Kidney glomerular epithelial cell (primary cell): ENCODE data around the gene PARP8.
A peak's percentile ranks its signal among the peaks of the same experiment; 100 is the strongest.
"Not testable (repeated sequence)": the region's sequence is repeated elsewhere in the genome, so short reads cannot be mapped to it uniquely, and the experiment has no call there.

Source experiments
- DNase-seq: peaks from one replicate; lab custom pipeline; 2025; lab: John Stamatoyannopoulos, UW

Gene PARP8

GRCh38 chr5:50727149-50727496 lies 60.7 kb downstream of the PARP8 start:
- DNase-seq = peak; percentile 19

DNA sequence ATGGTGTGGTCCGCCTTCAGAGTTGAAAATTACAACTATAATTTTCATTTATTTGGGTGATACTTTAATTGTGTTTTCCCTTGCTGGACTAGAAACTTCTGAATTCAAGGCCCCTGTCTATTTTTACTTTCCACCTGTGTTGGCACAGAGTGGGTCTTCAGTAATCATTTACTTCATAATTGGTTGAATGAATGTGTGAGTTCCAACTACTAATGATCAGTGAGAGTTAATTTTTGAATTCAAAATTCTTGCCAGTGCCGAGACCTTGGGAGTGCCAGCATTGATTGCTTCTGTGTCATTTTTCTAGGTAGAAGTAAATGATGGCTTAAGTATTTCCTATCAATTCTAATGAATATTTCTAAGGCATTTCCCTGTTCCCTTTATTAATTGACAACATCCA lies 61.4 kb downstream of the PARP8 start:
- DNase-seq = no peak

DNA sequence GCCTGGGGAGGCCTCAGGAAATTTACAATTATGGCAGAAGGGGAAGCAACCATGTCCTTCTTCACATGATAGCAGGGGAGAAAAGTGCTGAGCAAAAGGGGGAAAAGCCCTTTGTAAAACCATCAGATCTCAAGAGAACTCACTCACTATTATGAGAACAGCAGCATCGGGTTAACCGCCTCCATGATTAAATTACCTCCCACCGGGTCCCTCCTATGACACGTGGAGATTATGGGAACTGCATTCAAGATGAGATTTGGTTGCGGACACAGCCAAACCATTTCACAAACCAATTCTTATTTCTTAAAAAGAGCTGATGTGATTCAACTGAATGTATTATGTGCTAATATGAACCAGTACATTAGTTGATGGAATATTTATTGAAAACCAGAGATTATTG lies 63.9 kb downstream of the PARP8 start:
- DNase-seq = no peak

DNA sequence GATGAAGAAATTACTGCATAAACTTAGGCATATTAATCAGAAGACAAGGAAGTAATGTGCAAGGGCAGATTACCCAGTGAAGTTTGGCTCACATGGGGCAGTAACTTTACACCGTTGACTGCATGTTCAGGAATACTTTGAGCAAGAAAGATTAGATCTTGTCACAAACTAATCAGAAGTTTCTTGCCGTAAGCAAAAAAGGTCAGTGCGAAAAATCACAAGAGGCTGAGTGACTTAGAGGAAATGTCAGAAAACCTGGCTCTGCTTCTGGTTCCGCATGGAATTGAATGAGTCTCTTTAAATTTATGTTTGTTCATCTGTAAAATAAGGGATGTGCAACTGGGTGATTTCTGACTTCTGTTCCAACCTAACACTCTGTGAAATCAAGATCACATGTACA lies 64.4 kb downstream of the PARP8 start:
- no peak for DNase-seq

- DNase-seq = no peak
Measured at GRCh38 chr5:50733741-50734140, 67.3 kb downstream of the PARP8 start.

GRCh38 chr5:50738864-50739263 lies 72.4 kb downstream of the PARP8 start:
- DNase-seq = no peak

GRCh38 chr5:50740832-50741231 lies 74.4 kb downstream of the PARP8 start:
- no peak for DNase-seq

- peak; percentile 35 for DNase-seq
Measured at GRCh38 chr5:50744776-50745175, 78.3 kb downstream of the PARP8 start.

GRCh38 chr5:50745221-50745910 lies 78.9 kb downstream of the PARP8 start:
- DNase-seq = no peak

GRCh38 chr5:50749181-50749580 lies 82.7 kb downstream of the PARP8 start:
- no peak for DNase-seq

DNA sequence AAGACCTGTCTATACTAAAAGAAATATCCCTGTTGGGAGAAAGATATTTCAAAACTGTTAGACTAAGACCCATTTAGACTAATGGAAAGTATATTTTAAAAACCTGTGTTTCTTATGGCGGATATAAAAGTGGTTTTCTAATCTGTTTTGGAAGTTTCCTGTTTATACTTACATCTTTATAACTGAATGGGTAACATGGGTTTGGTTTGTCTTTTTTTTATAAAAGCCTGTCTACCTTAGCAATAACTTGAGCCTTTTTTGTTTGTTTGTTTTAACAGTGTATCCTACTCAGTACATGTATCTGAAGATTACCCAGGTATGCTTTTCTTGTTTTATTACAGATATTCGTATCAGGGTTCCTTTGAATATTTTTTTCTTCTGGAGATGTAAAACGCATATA lies 83.4 kb downstream of the PARP8 start:
- no peak for DNase-seq

DNA sequence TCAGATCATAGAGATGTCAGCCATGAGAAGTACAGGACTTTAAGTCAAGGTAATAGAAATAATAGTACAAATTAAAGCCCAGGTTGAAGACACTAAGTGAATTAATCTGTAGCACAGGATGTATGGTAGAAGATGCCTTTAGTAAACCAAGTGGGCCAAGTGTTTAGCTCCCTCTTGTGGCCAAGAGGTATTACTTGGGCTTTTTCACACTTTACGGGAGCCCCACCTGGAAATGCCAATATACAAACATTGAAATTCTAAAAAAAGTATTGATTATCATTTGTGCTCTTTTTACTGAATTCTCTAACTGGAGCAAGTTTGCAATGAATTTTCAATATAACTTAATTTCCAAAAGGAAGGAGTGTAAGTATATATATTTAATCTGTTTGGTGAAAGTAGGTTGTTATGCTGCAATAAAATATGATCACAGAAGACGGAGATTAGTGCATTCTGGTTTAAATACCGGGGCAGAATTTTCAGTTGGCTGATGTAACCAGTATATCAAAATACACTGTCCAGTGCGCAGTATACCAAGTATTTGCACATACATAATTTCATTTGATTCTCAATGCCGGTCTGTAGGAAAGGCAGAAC lies 84.7 kb downstream of the PARP8 start:
- peak; percentile 35 for DNase-seq

- no peak for DNase-seq
Measured at GRCh38 chr5:50752800-50753199, 86.4 kb downstream of the PARP8 start.

DNA sequence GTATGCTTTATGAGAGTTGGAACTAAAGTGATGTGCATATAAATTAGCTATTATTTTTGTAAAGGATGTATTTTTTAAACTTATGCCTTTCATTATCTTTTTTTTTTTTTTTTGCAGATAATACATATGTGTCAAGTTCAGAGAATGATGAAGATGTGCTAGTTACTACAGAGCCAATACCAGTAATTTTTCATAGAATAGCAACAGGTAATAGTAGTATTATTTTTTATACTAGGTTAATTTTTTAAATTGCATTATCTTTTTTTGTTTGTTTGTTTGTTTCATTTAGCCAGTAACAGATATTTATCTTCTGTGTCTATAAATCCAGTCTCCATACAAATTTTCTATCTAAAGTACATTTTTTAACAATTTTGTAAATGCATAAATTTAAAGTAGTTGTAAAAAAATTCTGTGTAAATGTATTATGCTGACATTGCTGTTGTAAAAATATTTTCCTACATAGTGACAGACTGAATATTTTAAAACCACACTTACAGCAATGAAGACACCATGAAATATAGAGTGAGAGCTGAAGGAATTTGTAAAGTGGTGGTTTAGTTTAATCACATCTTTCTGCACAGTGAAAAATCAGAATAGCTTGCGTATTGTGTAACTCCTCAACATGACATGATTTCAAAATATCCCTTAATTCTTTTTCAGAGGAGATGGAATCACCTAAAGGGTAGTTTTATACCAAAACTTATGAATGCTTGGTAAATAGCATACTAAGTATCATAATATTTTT lies 93.3 kb downstream of the PARP8 start:
- no peak for DNase-seq

- no peak for DNase-seq
Measured at GRCh38 chr5:50763351-50763750, 96.9 kb downstream of the PARP8 start.

DNA sequence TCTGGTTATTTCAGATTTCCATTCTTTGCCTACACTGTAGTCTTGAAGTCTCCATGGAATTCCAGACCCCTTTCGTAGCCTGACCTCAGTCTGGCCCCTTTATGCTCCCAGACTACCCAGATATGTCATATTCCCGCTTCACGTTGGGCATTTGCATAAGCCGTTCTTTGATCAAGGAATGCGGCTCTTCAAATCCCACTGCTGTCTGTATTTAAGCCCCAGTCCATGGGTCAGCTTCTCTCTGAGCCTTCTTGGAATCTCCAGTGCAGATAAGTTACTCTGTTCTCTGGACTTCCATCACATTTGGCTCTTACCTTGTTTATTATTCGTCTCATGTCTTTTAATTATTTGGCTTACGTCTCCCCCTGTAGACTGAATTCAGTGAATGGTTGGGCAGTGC lies 97.4 kb downstream of the PARP8 start:
- DNase-seq = no peak

- DNase-seq = no peak
Measured at GRCh38 chr5:50766042-50766441, 99.6 kb downstream of the PARP8 start.

GRCh38 chr5:50766462-50766861 lies 100.0 kb downstream of the PARP8 start:
- DNase-seq = no peak

DNA sequence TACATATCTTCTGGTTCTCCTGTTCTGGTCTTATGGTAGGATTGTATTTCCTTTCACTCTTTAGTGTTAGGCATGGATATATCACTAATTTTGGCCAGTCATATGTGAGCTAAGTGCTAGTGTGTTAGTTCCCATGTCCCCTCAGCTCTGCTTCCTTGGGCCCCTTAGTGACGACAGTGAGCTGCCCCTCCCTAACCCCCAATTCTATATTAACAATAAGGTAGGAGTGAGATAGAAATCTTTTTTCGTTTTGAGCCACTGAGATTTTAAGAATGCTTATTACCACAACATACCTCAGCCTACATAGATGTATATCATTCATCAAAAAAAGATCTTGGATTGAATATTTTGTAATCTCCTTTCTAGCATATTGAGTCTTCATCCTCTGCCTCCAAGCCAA lies 100.5 kb downstream of the PARP8 start:
- DNase-seq = no peak

DNA sequence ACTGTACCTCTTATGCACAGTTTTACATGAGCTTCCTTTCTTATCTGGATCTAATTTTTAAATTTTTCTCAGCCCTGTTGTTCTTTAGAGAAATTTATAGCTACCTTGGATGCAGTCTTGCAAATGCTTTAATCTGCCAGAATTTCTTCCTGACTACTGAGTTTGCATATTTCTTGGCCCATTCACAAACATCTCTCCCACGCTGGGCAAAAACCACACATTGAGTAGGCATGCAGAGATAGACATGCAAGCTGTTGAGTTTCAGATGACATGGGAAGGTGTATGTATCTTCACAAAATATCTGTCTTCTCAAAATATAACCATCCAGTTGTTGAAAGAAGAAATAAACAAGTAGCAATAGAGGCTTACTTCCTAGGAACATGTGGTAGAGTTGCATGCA lies 101.2 kb downstream of the PARP8 start:
- DNase-seq = no peak

DNA sequence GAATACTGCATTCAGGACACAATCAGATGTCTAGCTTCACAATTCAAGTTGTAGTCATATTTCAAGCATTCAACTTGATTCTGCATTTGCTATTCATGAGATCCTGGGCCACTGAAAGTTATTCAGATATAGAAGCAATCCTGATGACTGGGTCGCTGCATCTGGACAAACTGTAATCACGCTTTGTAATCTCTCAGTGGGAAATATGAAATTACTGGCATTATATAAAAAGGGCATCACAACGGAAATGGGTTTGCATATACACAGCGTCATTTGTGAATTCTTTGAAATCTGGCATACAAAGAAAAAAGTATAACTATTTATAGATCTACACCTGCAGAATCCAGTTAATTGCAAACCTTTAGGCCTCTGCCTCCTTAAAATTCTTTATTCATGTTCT lies 102.2 kb downstream of the PARP8 start:
- DNase-seq = no peak

GRCh38 chr5:50770441-50770840 lies 104.0 kb downstream of the PARP8 start:
- no peak for DNase-seq

- not testable (repeated sequence) for DNase-seq
Measured at GRCh38 chr5:50774446-50775175, 108.2 kb downstream of the PARP8 start.
